GM21515 (cell line): Measurements from ENCODE around the gene SYNJ1.
"Not testable (repeated sequence)": the region's sequence is repeated elsewhere in the genome, so short reads cannot be mapped to it uniquely, and the experiment has no call there.

Source experiments
- ATAC-seq: cut with Tn5 transposase; IDR thresholded peaks from one replicate; pipeline ENCODE4 v1.9.1; 2021; ENCODE audit not compliant: unreplicated experiment

Gene SYNJ1

DNA sequence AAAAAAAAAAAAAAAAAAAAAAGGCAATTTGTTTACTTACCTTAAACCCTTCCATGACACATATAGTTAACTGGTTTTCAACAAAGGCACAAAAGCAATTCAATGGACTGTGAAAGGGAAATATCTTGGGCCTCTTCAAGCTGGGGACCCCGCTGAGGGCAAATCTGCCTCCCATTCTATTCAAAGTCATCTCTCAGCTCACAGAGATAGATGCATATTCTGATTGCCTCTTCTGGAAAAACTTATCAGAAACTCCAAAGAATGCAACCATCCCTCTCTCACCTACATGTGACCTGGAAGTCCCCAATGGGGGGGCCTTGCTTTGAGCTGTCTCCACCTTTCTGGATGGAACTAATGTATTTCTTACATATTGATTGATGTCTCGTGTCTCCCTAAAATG is 12.1 kb upstream of the SYNJ1 start:
- ATAC-seq: no peak

DNA sequence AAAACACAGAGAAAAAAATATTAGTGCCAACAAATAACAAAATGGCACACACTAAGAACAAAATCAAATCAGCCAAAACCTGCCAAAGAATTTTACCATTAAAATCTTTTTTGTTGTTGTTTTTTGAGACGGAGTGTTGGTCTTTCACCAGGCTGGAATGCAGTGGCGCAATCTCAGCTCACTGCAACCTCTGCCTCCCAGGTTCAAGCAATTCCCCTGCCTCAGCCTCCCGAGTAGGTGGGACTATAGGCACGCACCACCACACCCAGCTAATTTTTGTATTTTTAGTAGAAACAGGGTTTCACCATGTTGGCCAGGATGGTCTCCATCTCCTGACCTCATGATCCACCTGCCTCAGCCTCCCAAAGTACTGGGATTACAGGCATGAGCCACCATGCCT is 8.3 kb upstream of the SYNJ1 start:
- not testable (repeated sequence) for ATAC-seq

DNA sequence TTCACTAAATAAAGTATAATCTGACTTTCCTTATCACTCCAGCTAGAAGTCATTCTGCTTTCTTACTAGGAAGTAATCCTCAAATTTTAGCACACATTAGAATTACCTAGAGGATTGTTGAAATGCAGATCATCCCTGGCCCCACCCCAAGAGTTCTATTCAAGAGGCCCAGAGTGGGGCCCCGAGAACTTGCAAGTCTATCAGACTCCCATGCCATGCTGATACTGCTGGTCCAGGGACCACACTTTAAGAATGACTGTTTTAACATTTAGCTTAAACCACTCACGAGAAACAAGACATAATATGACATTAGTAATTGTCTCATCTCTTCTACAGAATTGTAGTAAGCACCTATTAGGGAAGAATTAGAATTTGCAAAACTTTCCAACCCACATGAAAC is 7.7 kb upstream of the SYNJ1 start:
- no peak for ATAC-seq

DNA sequence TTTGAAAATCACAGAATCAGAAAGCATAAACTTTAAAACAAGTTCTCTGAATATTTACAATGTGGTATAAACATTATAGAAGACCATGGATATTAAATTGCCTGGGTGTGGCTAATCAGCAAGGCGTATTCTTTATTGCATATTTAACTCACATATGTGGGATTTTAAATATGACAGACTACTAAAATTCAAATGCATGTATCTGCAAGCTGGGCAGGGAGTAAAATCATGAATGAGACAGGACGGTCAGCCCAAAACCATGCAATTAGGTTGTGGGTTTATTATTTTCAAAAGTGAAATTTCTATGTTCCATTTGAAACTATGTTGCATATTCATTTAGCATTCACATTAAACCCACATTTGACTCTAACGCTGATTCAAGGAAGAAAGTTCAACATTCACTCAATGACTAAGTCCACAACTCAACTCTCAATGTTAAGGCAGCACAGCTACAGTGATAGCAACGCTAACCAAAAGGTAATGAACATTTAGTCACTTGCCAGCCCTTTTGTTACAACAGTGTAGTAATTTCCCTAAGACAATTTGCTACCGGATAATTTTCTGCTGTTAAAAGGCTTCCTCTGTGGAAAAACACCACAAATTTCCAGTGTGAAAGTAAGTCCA is 6.3 kb upstream of the SYNJ1 start:
- no peak for ATAC-seq

DNA sequence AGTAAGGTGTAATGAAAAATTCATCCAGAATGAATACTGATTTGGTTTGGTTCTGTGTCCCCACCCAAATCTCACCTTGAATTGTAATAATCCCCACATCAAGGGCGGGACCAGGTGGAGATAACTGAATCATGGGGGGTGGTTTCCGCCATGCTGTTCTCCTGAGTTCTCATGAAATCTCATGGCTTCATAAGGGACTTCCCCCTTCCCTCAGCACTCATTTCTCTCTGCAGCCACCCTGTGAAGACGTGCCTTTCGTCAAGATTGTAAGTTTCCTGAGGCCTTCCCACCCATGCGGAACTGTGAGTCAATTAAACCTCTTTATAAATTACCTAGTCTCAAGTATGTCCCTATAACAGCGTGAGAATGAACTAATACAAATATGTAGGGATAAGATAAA is 5.5 kb upstream of the SYNJ1 start:
- no peak for ATAC-seq

DNA sequence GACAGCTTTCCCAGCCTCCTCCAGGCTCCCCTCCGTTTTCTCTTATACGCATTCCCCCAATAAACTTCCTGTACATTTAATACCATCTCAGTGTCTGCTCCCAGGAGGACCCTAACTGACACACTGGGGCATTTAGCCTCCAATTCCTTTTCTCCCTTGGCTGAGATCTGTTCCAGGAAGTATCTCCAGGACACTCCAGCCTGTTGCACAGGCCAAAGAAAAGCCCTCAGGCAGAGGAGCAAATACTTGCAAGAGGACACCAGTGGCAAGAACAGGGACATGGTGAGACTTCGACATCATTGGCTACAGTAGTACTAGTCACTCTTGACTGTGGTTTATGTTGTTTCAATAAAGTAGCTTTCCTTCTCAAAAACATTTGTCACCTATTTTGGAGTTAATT is 4.7 kb upstream of the SYNJ1 start:
- ATAC-seq: no peak

DNA sequence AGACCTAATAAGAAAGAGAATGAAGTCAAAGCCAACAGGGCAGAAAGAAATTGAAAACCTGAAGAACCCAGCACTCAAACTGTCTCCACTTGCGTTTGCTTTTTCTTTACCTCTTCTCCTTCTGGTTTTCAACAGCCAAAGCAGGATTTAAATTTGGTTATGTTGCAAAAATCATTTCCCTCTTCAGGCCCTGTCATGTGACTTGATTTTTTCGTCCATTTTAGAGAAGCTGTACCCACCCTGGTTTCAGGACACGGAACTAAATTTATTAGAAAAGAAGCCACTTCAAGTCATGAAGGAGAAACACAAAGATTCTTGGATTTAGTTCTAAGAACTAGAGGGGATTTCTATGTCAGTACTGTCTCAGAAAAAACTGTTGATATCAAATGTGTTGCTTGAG is 1.0 kb upstream of the SYNJ1 start:
- ATAC-seq: no peak

DNA sequence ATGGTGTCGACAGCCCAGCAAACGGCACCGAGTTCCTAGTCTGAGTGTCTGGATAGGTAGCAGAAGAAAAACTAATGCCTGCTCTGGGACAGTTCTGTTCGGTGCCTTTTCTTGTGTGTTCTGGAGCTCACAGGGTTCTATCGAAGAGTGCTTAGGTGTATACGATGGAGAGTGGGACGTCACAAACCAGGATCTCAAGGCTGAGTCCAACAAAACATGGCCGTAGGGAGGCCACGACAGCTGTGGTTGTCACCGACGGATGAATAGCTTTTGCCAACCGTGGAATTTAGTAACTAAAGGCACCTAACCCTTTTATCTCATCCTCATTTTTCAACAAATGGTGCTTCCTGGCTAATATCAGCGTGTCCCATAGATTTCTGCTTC is 635 bp upstream of the SYNJ1 start:
- ATAC-seq: no peak

DNA sequence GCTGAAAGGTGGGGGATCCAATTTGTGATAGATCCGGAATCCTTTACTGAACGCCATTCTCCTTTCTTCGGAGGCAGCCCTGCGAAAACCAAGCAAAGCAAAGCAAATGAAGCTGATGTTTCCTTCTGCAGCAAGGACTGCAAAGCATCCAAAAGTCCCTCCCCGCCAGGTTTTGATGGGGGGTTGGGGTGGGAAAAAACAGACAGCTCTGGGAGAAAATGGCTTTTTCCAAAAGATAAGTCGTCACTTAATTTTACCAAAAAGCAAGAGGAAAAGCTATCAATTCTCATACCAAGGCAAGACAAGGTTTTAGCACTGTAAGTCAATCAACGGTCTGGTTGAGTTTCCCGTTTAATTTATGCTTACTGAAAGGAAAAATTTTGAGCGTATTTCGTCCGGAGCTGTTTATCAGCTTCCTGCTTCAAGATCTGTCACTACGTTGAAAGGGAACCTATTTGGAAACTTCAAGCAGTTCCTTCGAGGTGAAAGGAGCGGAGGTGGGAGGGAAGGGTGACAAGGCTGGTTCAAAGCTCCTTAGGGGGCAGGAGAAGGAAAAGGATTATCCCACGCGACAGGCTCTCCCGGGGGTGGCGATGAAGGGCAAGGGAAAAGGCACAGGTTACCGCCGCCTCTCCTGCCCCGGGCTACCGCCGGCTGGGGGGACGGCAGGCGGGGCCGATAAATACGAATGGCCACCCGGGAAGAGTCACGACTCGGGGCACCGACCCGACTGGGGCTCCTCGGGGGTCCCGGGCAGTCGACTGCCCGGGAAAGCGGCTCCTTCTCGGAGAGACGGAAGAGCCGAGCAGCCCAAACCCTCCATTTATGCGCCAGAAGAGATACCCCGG is 750 bp downstream of the SYNJ1 start:
- ATAC-seq: peak; percentile 17

DNA sequence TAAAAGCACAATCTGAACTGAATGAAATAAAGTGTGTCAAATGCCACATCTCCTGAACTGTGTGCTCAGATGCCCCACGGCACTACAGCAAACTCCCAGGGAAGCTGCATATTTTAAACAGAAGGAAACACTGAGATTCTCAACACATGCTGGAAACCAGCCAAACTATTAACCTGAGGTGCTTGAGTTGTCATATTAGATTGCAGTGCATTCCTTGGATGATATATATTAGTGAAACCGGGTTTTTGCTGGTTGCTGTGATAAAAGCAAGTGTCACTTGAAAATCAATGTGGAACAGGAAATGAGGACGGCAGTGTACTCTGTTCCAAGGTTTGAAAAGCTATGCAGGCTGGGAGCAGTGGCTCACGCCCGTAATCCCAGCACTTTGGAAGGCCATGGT is 8.7 kb downstream of the SYNJ1 start:
- ATAC-seq: no peak

DNA sequence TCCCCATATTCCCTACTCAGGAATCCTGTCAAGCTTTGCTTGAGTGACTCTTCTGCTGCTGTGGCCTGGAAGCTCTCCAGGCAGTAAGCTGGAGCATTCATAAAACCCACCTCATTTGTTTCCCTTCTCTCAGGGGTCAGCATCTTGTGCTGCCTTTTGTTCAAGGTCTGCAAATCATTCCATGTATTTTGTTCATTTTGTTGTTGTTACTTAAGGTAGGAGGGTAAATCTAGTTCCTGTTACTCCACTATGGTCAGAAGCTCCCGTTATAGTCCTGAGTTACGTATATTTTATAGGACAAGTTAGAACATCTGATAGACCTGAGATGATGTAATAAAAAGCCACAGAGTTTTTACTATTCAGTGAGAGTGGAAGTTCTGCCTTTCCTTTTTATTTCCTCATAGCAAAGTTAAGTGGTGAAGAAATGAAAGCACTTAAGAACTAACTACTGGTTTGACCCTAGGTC is 9.9 kb downstream of the SYNJ1 start:
- ATAC-seq: no peak

DNA sequence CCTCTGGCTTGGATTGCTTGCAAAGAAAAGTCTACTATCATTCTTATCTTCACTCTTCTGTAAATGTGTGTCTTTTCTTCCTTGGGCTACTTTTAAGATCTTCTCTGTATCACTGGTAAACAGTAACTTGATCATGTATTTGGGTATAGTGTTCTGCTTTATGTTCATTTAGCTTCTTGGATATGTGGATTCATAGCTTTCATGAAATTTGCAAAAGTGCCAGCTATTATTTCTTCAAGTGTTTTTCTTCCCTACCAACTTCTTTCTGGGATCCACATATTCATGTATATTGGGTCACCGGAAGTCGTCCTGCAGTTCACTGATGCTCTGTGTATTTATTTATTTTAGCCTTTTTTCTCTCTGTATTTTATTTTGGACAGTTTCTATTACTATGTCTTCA is 11.3 kb downstream of the SYNJ1 start:
- ATAC-seq: no peak

DNA sequence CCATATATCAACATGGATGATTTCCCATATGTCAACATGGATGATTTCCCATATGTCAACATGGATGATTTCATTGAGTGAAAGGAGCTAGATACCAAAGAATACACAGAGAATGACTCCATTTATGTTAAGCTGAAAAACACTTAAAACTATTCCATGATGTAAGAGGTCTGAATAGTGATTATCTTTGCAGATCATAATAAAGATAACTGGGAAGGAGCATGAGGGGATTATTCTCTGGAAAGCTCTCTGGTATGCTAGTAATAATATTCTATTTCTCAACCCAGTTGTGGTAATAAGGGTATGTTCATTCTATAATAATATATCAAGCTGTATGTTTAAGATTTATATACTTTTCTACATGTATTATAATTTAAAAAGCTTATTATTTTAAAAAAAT is 14.1 kb downstream of the SYNJ1 start:
- ATAC-seq: no peak

DNA sequence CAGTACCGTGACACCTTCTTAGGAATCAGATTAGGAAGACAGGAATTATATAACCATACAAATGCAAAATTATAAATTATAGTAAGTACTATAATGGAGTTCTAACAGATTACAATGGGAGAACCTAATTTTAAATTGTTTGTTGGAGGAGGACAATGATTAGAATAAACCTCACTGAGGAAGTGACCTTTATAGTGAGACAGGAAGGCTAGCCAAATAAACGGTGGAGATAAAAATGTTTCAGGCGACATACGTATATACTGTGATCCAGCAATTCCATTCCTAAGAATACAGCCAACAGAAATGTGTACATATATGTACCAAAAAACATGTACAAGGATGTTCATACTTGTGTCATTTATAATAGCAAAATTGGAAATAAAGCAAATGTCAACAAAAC is 15.2 kb downstream of the SYNJ1 start:
- ATAC-seq: no peak

DNA sequence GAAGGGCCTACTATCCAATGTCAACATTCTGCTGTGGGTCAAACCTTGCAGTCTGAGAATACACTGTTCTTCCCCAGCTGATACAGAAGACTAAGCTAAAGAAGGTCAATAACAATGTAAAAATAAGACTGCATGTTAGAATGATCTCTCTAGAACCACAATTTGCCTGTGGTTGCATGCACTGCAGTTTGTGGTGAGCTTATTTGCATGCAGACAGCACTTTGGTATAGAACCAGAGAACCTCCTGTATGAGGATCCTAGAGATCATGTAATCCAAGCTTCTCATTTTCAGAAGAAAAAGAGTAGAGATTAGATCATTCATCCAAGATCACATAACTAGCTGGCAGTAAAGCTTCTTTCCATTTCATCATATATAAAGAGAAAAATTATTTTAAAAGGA is 15.8 kb downstream of the SYNJ1 start:
- ATAC-seq: peak; percentile 91

DNA sequence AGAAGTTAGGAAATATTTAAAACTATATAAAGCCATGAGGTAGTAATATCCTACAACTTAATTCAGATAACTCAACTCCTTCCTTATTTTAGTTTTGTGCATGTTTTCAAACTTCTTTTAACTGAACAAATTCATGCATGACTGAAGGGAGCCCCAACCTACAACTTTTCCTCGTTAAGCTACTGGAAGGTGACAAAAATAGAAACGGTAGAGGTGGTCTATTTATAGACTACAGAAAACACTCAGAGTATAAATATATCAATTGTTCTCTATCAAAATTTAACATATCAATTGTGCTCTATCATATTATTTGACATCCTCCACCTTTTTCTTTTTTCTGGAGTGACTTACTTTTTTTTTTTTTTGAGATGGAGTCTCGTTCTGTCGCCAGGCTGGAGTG is 16.8 kb downstream of the SYNJ1 start:
- ATAC-seq: no peak

DNA sequence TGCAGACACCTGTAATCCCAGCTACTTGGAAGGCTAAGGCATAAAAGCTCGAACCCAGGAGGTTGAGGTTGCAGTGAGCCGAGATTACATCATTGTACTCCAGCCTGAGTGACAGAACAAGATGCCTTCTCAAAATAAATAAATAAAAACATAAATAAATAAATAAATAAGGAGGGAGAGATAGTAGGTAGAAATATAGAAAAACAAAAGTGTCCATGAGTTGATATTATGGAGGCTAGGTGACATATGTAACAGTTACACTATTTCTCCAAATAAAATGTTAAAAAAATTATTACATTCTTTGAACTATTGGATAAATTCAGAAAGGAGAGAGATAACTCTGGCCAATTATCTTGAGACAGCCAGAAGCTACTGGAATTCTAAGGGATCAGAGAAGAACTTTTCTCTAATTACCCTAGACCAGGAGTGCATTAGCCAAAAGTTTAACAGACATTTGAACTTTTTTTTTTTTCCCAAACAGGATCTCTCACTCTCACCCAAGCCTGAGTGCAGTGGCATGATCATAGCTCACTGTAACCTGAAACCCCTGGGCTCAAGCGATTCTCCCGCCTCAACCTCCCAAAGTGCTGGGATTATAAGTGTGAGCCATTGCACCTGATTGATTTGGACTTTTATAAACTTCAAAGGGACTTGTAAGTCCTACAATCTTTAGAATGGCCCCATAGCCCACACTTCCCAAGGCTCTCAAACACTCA is 17.6 kb downstream of the SYNJ1 start:
- ATAC-seq: no peak

DNA sequence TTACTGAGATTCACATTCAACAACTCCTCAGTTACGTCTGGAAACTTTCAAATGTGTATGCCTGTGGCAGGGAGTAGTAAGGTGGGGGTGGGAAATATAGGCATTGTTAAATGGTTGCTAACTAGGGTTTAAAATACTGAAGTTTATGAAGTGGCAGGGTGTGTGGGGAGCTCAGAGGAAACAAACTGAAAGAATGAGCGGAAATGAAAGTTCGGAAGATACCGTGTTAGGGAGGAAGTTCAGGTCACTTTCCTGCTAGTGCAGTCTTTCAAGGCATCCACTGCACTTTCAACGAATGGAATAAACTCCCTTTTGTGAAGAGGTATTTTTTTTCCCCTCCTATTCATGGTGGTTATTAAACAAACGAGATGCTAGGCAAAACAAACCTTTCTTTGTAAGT is 19.7 kb downstream of the SYNJ1 start:
- ATAC-seq: no peak

DNA sequence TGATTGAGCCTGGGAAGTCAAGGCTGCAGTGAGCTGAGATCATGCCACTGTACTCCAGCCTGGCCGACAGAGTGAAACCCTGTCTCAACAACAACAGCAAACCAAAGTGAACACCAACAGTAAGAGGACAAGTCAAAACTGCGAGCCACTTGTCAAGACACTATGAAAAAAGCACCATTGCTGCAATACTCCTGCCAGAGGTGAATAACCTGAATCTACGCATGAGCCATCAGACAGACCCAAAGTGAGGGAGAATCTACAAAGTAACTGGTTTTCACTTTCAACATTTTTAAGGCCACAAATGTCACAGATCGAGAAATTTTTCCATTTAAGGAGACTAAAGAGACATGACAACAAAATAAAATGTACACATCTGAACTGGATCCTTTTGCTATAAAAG is 21.9 kb downstream of the SYNJ1 start:
- no peak for ATAC-seq

DNA sequence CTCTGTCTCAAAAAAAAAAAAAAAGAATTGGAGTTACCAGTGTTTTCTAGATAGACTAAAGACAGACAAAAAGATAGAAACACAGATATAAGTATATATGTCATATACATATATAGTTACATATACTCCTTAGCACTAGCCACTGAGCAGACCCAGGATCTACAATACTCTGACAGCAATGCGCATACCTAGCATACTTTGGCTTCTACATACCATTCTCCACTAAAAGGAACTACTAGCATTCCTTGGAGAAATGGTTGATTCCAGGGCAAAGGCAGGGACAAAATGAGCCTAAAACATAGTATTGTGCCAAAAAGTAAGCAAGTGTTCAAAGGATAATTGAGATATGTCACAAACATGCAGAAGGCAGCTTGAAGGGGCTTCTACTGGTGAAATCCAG is 22.7 kb downstream of the SYNJ1 start:
- ATAC-seq: no peak

DNA sequence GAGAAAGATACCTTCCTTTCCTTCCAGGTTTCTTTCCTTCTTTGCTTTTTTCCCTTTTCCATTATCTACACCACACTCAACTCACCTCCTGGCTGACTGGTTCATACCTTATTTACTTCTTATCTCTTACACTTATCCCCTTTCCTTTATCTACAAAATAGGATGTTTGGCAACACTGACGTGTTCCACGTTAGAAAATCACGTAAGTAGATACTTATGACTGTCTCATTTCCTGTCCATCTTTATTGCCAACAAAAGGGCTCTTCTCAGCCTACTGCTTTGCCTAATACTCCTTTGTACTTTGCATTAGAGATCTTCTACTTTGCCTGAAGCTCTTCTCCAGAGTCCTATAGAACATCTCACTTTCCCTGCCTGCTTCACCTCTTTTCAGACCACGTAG is 25.1 kb downstream of the SYNJ1 start:
- no peak for ATAC-seq
